ENCODE measurements around the gene CEBPG.

Gene CEBPG

DNA sequence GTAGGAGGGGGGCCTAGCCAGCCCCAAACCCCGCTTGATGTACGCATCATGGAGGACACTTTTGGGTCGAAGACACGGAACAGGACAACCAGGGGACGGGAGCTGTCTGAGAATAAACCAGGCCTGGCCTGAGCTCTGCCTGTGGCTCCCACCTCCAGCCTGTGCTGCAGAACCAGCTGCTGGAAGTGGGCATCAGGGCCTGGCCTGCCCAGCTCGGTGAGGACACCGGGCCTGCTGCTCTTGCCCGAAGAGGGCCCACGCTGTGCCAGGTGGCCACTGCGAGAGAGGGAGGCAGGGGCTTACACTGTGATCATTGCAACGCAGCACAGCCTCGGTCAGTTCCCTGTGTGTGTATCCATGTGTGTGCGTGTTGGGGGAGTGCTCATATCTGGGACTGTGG, 34.6 kb downstream of the CEBPG start:
- DNase-seq: no peak

- DNase-seq: no peak
Observed at GRCh38 chr19:33408538-33409434, 35.3 kb downstream of the CEBPG start.

DNA sequence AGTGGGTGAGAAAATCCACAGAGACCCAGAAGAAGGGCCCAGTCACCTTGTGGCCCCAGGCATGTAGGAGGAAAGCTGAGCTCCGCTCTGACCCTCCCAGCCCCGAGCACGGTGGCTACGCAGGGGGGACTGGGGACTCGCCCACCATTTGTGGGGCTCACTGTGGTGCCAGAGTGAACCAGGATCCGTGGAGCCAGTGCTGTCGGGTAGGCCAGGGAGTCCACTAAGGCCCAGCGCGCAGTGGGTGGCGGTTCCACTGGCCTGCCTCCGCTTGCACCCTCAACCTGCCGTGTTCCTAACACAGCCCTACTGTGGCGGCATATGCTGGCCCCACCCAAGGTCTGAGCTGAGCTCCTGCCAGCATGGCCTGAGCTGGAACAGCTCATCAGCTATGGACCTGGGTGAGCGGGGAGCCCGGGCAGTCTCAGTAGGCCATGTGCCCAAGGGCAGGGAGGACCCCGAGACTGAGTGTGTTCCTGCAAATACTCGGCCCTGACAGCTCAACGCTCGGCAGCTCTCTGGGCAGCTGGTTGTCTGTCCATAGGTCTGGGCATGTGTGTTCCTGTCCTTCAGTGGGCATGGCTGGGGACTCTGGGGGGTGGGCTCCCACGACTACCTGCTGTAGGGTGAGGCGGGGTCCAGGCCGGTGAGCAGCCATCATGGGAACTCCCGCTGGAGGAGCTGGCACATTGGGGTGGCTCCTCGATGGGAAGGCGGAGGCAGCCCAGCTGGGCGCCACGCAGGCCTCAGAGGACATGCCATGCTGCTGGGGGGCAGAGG, 36.6 kb downstream of the CEBPG start:
- no peak for DNase-seq

- no peak for DNase-seq
Observed at GRCh38 chr19:33410915-33411401, 37.4 kb downstream of the CEBPG start.

GRCh38 chr19:33411621-33412180, 38.2 kb downstream of the CEBPG start:
- DNase-seq: no peak

GRCh38 chr19:33412601-33413425, 39.3 kb downstream of the CEBPG start:
- DNase-seq: no peak

DNA sequence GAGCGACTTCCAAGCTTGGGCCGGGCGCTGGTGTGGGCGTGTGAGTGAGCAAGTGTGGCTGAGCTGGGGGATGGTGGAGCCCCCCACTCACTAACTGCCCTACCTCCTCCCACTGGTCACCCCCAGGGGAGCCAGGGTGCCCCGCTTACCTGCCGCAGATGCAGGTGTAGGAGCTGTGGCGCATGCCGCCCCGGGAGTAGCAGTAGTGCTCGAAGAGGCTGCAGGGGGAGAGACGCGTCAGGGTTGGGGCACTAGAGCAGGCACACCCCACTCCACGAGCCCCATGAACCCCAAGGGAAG, 39.9 kb downstream of the CEBPG start:
- DNase-seq: no peak

GRCh38 chr19:33413868-33414666, 40.6 kb downstream of the CEBPG start:
- DNase-seq: no peak

DNA sequence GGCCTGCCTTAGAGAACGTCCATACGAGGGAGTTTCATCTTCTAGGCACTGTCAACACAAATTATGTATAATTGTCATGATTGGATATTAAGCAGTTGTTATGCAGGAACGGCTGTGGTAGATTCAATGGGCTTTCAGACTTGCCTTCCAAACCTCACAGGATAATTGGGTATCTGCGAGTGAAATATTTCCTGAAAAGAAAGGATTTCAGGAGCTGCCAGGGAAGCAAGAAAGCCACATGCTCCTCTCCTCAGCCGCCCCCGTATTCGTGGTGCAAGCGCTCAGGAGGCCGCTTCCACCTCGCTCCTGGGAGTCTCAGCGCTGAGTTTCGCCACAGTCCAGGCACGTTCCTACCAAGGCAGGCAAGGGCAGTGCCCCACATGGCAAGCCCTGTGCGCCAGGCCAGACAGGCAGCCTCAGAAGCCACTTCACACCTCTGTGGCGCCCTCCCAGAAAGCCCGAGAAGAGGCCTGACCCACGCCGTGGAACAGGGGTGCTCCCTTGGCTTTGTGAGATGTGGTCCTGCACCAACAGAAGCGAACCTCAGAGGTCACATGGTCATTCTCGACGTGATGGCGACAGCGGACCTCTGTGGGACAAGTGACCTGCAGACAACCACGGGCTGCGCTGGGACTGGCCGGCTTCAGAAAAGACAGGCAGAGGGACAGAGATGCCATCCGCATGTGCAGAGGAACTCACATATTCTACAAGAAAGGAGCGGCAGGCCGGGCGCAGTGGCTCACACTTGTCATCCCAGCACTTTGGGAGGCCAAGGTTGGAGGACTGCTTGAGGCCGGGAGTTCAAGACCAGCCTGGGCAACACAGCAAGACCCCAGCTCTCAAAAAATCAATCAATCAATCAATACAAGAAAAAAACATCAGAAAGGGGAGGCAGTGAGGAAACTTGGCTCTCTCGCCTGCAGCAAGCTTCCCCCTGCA, 41.4 kb downstream of the CEBPG start:
- DNase-seq: no peak

- peak; percentile 81 for DNase-seq
Observed at GRCh38 chr19:33416307-33417215, 43.1 kb downstream of the CEBPG start.

GRCh38 chr19:33417751-33418150, 44.2 kb downstream of the CEBPG start:
- no peak for DNase-seq

GRCh38 chr19:33418461-33418860, 45.0 kb downstream of the CEBPG start:
- DNase-seq: no peak

DNA sequence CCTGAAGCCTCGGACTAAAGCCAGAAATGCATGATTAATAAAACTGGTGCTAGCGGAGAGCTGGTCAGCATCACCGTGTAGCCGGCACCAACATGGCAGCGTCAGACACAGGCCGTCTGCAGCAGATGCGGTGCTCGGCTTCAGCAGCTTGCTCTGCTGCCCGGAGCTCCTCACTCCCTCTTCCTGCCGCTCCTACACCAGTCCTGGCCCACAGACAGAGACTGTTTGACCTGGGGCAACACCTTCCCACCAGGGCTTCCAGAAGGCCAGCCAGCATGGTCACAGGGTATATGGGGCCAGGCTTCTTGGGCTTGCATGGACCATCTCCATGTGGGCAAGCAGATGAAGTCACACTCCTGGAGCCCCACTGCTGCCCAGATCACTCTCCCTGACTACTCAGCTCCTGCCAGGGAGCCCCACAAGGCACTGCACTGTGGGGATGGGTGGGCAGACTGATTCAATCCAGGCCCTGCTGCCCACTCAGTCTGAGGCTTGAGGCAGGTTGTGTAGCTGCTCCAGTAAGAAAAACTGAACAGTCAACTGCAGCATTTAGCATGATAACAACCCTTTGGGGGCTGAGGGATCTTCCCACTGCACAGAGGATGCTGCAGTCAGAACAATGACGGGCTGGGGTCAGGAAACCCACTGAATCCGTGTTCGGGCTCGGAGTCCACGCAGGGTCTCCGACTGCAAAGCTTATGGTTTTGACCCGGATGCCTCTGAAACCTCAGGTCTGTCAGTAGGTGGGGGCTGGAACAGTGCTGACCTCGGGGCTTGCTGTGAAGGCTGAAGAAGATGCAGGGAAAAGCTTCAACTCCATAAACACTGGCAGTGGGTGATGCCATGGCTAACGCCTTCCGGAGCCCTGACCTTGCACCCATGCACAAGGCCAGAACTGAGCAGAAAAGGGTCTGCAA, 45.6 kb downstream of the CEBPG start:
- DNase-seq: no peak

GRCh38 chr19:33419788-33420130, 46.2 kb downstream of the CEBPG start:
- no peak for DNase-seq

DNA sequence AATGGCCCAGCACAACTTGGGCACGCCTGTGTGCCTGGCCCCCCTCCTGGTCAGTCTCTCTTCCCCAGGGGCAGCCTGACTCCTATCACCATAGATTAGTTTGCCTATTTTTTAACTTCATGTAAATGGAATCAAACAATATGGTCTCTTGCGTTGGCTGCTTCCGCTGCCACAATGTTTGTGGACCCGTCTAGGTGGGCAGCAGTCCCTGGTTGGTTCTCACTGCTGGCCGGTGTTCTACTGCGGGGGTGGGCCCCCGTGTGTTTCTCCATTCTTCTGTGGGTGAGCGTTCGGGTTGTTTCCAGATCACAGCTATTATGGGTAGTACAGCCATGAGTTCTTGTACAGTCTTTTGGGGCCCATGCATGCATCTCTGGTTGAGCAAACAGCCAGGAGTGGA, 47.3 kb downstream of the CEBPG start:
- no peak for DNase-seq

GRCh38 chr19:33421368-33421767, 47.9 kb downstream of the CEBPG start:
- DNase-seq: no peak

DNA sequence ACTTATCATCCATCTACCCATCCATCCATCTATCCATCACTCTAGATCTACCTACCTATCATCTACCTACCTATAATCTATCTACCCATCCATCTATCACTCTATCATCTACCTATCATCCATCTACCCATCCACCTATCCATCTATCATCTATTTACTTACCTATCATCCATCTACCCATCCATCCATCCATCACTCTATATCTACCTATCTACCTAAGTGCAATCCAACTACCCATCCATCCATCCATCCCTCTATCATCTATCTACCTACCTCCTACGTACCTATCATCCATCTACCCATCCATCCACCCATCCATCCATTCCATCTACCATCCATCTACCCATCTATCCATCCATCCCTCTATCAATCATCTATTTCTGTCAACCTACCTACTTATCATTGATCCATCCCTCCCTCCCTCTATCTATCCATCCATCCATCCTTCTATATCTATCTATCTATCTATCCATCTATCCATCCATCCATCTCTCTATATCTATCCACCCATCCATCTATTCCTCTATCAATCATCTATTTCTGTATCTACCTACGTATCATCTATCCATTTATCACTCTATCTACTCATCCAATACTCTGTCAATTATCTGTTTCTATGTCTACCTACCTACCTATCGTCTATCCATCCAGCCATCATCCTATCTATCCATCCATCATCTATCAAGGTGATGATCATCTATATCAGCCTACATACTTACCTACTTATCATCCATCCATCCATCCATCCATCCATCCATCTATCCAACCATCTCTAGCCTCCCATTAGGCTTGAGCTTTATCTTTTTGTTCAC, 49.1 kb downstream of the CEBPG start:
- no peak for DNase-seq

GRCh38 chr19:33424181-33424580, 50.7 kb downstream of the CEBPG start:
- no peak for DNase-seq
